HG03103 (cell line): Measurements from ENCODE around the gene PFKL.

Source experiments
- ATAC-seq: cut with Tn5 transposase; IDR thresholded peaks from one replicate; pipeline ENCODE4 v1.9.1; 2021; ENCODE audit warnings: low read depth; ENCODE audit not compliant: unreplicated experiment

Gene PFKL

DNA sequence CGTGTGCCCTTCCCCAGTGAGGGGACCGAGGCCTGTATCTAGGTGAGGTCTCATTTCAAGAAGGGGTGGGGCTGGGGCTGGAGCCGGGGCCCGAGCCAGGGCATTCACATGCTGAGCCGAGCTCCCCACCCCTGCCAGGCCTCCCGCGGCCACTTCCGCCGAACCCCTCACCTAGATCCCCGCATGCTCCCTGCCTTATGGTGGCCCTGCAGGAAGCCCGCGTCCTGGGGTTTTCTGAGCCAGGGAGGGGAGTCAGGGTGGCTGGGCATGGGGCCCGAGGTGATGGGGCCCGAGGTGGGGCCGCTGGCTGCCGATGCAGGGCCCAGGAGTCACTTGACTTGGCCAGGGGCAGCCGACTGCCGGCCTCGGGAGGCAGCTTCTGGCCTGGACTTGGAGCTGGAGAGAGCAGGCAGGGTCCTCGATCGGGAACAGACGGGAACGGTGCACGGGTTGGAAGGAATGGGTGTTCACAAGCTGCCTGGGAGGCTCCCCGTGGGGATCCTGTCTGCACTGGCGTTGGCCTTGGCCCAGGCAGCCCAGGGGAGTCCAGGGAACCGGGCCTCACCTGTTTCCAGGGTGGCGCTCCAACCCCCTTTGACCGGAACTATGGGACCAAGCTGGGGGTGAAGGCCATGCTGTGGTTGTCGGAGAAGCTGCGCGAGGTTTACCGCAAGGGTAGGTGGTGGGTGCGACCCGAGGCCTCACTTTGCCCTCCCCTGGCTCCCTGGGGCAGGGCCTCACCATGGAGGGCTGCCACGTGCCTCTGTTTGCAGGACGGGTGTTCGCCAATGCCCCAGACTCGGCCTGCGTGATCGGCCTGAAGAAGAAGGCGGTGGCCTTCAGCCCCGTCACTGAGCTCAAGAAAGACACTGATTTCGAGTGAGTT is 25.8 kb downstream of the PFKL start:
- no peak for ATAC-seq

DNA sequence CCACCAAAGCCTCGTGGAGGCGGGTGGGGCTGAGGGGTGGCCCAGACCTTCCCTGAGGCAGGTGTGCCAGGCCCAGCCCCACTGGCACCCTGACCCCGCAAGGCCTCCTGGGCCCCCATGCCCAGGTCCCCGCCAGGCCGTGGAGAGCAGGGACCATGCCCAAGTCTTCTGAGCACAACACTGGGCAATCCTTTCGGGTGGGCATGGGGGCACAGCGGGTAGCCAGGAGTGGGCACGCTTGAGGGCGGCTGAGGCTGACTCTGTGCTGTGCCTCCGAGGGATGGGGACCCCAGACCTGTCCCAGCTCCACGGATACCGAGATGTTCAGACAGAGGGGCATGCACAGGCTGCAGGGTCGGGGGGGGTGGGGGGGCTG is 26.4 kb downstream of the PFKL start:
- ATAC-seq: no peak

DNA sequence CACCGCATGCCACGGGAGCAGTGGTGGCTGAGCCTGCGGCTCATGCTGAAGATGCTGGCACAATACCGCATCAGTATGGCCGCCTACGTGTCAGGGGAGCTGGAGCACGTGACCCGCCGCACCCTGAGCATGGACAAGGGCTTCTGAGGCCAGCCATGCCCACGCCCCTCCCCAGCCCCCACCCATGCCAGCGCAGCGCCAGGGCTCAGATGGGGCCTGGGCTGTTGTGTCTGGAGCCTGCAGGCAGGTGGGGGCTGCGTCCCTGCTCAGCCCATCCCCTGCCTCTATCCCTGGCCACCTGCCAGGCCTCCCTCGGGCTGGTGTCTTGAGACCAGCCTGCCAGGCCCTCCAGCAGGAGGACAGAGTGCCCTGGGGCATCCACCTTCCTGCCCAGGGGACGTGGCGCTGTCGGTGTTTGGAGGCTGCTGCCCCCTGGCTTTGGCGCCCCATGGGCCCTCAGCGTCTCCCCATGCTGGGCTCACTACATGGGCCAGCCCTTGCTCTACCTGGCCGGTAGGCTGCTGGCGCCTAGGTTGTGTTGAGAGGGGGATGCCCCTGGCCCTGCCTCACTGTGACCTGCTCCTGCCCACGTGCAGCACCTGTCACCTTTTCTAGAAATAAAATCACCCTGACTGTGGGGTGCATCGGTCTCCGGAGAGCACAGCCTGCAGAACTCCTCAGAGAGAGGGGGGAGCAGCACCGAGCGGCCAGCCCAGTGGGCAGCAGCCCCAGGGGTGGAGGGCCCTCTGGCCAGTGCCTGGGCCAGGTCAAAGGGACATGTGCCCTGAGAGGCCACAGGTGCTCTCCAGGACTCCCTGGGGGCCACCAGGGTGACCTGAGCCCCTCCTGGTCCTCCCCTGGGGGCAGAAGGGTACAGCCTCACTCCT is 27.1 kb downstream of the PFKL start:
- ATAC-seq: no peak

DNA sequence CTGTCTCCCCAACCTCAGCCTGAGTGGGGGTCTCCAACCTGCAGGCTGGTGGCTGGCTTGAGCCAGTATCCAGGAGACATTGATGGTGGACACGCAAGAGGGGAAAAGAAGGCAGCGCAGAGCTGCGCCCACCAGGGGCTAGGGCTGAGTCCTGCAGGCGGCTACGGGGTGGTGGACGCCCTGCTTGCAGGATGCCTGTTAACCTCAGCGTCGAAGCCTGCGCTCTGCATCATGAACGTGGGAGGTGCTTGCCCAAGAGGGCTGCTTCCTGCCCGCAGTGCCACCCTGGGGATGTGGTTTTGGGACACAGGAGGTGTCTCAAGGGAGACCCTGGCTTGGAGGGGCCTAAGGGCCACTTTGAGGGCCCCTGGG is 27.7 kb downstream of the PFKL start:
- ATAC-seq: no peak

DNA sequence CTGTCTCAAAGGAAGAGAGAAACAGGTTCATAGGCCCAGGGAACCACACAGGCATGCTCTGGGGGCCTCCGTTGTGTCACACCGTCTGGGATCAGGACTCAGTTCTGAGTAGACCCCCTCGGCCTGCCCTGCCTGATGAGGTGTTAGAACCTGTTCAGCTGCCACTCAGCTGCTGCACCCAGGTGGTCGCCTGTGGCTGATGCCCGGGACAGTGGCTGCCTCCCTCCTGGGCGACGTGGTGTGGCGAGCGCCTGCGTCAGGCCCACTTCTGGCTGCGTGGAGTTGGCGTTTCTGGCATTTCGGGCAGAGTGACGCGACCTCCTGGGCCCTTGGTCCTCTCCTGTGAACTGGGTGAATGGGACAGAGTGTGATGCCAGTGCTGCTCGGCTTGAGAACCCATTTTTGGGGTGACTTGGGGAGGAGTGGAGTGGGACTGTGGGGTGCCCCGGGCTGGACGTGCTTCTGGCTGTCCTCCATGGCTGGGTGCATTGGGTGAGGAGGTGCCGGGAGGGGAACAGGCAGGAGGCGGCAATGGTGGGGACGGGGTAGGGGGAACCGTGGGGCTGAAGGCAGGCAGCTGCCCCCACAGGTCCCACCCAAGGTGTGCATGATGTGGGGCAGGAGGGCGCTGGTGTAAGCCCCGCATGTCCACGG is 28.5 kb downstream of the PFKL start:
- ATAC-seq: no peak

DNA sequence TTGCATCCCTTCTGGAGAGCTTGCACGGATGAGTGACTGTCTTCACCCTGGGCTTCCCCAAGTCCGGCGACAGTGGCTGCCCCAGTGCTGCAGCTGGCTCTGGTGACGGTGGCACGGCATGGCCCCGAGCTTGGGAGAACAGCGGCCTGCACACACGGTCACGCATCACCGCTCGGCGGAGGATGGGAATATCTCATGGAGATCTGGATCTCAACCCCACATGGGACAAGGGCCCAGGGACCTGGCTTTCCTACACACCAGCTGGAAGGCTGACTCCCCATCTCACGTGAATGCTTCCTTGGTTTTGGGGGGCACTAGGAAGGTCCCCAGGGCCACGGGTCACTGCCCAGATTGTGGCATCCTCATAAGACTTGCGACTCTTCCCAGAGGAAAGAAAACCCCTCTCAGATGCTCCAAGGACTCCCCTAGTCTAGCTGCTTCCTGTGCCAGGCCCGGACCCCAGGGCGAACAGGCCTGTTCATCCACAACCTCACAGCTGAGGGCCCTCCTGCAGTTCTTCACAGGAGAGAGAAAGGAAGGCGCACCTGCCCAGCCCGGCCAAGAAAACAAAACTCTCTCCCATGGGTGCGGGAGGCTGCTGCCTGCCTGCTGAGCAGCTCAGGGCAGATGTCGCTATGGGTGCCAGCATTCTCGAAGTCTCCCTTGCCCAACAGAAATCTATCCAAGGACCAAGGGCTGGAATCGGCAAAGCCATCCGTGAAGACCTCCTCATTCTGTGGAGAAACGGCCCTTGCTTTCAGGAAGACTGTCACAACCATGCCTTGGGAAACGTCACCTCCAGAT is 29.4 kb downstream of the PFKL start:
- ATAC-seq: no peak

DNA sequence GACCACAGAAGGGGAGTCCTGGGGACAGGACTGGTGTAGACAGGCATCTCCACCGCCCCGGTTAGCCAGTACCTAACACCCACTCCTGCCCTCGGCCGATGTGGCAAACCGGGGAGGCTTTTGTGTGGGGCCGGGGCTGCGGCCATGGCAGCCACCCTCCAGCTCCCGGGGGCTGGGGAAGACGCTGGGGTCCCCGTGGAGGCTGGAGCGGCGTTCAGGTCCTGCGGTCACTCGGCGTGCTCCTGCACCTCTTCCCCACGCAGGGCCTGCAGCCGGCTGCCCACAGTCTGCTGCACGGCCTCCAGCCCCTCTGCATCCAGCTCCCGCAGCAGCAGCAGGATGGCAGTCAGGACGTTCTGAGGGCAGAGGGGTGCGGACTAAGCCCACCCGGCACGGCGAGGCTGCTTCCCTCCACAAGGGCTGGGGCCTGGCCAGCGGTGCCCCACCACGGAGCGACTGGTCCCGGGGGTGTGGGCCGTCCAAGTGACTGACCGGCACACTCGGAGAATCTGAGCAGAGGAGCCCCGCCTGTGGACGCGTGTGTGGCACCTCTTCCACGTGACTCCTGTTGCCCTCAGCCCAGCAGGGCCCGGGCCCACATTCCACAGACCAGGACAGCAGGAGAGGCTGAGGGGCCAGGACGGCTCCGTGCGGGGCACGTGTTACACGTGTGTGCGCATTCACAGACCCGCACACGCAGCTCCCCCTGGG is 30.3 kb downstream of the PFKL start:
- ATAC-seq: no peak

DNA sequence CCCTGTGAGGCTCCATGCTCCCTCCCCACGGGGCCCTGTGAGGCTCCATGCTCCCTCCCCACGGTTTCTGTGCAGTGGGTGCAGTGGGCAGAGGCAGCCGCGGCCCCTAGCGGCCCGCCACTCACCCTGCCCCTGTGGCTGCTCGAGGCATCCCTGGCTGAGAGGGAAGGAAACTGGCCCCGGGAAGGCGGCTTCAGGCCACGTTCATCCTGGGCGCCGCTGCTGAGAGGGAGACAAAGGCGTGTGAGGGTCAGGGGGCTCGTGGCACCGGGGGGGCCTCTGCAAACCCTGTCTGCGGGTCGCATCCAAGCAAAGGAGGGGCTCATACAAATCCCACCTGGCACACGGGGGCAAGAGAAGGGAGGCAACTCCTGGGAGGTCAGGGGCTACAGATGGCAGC is 30.8 kb downstream of the PFKL start:
- no peak for ATAC-seq

DNA sequence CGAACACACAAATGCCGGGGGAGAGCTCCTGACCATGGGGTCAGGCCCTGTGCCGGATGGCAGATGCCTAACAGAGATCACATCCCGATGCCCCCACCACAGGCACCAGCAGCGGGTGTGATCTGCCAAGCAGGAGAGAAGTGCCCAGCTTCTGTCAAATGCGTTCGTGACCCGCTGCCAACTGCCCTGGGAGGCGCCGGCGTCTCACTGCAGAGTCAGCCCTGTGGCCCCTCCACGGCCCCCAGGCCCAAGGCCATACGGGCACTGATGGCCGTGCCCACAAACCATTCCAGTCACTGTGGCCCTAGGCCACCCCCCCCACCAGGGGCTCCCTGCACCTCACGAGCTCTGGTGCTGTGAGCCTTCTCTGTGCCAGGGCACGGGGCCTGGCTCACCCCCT is 31.4 kb downstream of the PFKL start:
- ATAC-seq: no peak

DNA sequence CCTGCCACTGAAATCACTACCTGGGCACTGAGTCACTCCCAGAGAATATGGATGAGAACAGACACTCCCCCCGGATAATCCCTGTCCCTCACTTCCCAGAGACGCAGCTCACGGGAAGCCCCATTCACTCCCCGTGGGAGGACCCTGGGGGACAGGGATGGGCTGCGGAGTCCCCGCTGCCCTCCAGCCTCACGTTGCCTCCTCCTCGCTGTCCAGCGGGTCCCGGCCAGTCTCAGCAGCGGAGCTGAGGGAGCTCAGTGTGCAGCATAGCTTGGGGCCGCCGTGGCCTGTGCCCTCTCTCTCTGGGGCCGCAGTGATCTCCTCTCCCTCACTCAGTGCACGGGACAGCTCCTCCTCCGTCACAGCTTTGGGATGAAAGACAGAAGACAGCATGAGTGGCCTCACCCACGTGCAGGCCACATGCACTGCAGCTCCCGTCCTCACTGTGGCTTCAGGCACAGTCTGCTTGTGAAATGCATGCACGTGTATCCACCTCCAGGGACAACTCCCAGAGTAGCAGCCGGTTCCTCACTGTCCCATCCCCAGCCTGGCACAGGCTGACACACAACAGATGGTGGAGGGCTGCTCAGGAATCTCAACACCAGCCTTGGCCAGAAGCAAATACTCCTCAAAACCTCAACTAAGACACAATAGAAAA is 31.9 kb downstream of the PFKL start:
- no peak for ATAC-seq

DNA sequence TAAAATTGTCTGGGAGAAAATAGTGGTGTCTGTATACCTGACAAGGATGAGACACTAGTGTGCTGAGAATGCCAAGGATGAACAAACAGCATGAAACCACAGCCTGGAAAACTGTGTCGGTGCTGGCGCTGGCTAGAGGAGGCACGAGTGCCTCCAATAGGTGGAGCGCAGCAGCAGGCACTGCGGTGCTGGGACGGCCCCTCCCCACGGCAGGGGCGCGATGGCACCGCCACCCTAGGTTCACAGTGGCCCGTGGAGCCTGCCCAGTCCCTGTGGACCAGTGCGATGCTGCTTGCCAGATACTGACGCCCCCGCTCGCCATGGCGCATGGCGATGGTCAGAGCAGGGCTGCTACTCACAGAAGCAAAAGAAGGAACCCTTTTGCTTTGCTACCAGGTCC is 32.5 kb downstream of the PFKL start:
- ATAC-seq: no peak

DNA sequence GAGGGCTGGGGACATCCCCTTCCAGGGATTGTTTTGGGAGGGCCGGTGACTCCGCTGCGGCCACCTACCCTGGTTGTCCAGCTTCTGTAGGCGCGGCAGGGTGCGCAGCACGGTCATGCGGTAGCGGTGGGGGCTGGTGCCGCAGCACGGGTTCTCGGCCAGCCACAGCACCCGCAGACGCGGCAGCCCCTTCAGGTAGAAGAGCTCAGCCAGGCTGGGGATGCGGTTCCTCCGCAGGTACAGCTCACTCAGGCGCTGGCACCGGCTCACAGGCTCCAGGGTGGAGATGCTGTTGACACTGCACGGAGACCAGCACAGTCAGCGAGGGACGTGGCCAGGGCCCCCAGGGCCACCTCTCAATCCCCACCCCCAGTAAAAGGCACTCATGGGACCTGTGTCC is 33.1 kb downstream of the PFKL start:
- no peak for ATAC-seq

DNA sequence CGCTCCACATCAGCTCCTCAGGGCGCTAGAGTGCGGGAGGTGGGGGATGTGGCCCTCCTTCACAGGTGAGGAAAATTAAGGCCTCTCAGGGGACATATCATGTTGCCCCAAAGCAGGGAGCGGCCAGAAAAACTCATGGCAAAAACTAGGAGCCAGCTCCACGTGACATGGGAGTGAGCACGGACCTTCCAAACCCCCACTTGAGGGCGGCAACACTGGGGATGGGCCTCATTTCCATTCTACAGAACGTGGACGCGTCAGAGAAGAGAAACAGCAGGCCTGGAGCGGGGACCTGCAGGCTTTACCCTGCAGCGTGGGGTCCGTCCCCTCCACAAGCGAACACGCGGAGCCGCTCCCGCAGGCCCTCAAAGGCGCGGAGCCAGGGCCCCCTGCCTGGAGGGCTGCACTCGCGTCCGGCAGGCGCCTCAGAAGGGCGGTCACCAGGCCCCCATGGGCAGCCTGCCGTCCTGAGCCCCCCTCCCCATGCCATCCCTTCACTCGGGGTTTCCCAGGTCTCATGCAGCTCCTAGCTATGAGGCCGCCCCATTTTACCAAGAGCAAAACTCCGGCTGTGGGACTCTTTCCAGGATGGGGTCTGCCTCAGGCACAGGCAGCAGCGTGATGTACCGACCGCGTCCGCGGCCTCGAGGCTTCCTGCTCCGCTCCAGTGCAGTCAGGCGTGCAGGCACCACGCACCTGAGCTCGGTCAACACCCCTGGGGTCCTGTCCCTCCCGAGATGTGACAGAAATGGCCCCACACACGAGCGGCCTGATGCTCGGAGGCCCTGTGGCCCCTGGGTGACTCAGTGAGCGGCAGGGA is 33.9 kb downstream of the PFKL start:
- ATAC-seq: no peak

DNA sequence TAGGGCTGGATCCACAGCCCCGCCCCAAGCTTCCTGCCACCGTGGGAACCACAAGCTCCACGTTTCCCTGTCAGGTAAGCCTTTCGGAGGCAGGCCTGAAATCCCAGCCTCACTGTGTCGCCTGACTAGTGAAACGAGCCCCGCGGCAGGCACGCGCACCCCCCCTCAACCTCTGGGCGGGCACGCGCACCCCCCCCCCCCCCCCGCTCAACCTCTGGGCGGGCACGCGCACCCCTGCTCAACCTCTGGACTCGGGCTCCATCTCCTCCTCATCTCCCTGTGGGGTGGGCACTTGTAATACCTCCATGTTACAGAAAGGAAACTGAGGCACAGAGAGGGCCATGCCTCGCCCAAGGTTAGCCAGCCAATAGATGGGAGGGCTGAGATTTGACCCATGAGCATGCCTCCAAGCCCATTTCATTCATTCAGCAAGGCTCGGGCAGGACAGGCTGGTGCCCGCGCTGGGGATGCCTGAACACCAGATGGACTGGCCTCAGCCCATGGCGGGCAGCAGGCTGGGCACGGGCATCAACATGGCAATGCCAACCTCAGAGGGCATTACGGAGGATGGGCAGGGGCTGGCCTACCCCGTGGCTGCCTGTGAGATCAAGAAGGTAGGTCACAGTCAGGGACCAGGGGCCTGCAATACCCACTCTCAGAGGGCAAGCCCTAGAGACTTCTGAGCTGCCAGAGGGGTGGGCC is 34.6 kb downstream of the PFKL start:
- no peak for ATAC-seq

DNA sequence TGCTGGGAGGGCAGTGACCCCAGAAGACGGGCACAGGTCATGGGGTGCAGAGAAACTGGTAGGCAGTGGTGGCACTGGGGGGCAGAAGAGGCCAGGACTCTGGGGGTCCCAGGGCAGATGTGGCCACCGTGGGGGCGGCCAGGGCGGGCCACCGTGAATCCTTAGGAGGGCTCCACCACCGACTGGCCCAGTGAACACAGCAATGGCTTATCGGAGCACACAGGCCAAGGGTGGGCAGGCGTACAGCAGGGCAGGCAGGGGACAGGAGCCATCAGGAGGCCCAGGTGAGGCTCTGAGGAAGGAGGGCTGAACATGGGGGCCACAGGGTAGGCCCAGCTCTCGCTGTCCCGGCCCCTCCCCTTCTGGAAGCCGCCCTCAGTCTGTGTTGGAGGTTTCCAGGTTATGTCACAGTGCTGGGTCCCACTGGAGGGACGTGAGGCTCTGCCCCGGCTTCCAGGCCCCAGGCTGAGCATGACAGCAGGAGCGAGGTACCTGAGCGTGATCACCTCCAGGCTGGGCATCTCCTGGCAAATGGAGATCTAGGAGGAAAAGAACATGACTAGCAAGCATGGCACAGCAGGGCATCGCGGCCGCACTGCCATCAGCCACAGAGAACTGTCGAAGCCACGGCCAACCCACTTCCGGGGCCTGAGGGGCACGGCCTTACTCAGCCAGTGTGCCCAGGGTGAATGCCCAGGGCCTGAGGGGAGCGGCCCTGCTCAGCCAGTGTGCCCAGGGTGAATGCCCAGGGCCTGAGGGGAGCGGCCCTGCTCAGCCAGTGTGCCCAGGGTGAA is 35.6 kb downstream of the PFKL start:
- ATAC-seq: no peak

DNA sequence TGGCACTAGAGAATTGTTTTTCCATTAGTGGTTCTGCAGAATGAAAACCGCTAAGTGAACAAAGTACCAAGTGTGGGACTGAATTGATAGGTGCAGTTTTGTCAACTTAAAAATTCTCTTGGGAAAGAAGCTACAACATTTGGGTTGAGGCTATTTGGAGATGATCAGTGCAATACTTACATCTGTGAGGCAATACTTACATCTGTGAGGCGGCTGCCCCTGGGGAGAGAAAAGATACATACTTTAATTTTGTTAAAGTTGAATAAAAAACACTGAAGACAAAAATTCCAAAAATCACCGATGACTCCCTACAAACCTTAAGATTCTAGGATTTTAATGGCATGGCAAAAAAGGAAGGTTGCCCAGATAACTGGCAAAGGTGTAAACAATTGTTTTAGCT is 37.6 kb downstream of the PFKL start:
- ATAC-seq: no peak
